Coronary artery (tissue), 2 donors: Measurements from ENCODE around the gene IRF4.
A peak's percentile ranks its signal among the peaks of the same experiment; 100 is the strongest.

ENCODE experiments used
- DNase-seq: peaks from one replicate; pipeline ENCODE4 v3.0.0-alpha.2; 2017; ENCODE audit warnings: low spot score
- H3K27ac ChIP-seq, 2 donors: fragments of 200-600 bp; sonication (generic); one replicate each; pipeline ENCODE4 v1.5.1; 2016 to 2019
- H3K4me3 ChIP-seq: fragments of 200-600 bp; sonication (generic); 2 replicates; pipeline ENCODE4 v1.5.1; 2016; ENCODE audit warnings: mild to moderate bottlenecking, moderate library complexity
- CTCF ChIP-seq: fragments of 200-600 bp; sonication (generic); IDR thresholded peaks from one replicate; pipeline ENCODE4 v1.5.1; 2019; ENCODE audit warnings: antibody characterized with exemption

The IRF4 gene

DNA sequence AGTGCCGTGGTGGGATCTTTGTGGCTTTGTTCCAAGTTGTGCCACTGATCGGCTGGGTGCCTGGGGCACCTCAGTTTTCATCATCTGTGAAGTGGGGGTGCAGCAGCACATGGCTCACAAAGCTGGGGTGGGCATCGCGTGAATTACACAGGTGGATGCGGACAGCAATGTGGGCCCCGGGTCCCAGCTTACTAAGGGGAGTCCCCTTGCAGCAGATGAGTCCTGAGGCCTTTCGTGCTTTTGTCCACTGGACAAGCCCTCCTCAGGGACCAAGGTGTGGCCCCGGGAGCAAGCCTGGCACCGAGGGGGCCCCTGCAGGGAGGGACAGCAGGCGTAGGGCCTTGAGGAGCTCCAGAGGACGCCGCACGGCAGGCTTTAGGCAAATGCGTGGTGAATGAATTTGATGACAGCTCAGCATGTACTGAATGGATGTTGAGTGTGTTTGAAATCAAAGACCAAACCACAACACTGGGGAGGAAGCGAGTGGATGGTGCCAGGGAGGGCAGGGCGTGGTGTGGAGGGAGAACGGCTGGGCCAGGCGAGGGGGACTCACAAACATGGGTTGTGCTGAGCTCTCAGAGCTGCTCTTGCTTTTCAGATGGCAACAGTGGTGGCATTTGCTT lies 53.2 kb downstream of the IRF4 start:
- no peak for DNase-seq
- no peak overlapping the region for H3K27ac ChIP-seq
- no peak for TF ChIP-seq CTCF
- H3K4me3 ChIP-seq = no peak overlapping the region

- Histone ChIP-seq H3K4me3 (no peak overlapping the region), H3K27ac (no peak overlapping the region)
- peak; percentile 53 for DNase-seq
- TF ChIP-seq CTCF = no peak
Observed at GRCh38 chr6:445571-446417, 54.2 kb downstream of the IRF4 start.

- TF ChIP-seq CTCF = no peak
- peak; percentile 55 for DNase-seq
- Histone ChIP-seq H3K27ac (no peak overlapping the region), H3K4me3 (no peak overlapping the region)
Observed at GRCh38 chr6:446418-447366, 55.1 kb downstream of the IRF4 start.

- peak; percentile 29 for DNase-seq
- TF ChIP-seq CTCF = no peak
- Histone ChIP-seq H3K4me3 (no peak overlapping the region), H3K27ac (no peak overlapping the region)
Observed at GRCh38 chr6:447381-448165, 56.0 kb downstream of the IRF4 start.

DNA sequence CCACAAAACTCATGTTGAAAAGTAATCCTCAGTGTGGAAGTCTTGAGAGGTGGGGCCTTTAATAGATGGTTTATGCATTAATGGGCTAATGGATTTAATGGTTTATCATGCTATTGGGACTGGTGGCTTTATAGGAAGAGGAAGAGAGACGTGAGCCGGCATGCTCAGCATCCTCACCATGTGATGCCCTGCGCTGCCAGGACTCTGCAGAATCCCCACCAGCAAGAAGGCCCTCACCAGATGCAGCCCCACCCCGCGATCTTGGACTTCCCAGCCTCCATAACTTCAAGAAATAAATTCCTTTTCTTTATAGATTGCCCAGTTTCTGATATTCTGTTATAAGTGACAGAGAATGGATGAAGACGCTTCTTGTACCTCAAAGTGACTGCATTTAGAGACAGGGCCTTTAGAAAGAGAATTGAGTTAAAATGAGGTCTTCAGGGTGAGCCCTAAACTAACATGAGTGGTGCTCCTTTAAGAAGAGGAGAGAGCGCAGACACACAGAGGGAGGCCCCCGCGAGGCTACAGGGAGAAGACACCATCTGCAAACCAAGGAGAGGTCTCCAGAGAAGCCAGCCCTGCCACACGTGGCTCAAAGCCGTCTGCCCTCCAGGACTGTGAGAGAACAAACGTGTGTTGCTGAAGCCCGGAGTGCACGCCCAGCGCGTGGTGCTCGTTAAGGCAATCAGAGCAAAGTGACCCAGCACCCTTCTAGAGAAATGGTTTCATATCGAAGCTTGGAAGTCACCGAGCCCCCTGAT lies 56.9 kb downstream of the IRF4 start:
- TF ChIP-seq CTCF = no peak
- Histone ChIP-seq H3K27ac (no peak overlapping the region), H3K4me3 (no peak overlapping the region)
- peak; percentile 56 for DNase-seq

DNA sequence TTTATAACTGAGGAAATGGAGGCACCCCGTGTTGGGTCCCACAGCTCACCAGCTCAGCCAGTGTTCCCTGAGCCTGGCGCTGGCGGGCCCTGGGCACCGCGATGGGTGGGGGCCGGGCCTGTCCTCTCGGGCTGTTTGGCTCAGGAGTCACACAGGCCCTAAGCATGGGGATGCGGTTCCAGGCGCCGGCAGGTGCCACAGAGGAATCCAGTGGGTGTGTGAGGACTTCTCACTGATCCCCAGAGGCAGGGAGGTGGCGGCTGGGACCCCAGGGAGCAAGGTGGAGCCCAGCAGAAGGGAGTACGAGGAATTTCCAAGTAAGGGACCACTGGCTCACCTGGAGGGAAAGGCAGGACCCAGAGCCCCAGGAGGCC lies 57.5 kb downstream of the IRF4 start:
- H3K27ac ChIP-seq = no peak overlapping the region
- no peak for DNase-seq
- no peak overlapping the region for H3K4me3 ChIP-seq
- TF ChIP-seq CTCF = no peak
